ENCODE measurements around the gene MDC1.

DNA sequence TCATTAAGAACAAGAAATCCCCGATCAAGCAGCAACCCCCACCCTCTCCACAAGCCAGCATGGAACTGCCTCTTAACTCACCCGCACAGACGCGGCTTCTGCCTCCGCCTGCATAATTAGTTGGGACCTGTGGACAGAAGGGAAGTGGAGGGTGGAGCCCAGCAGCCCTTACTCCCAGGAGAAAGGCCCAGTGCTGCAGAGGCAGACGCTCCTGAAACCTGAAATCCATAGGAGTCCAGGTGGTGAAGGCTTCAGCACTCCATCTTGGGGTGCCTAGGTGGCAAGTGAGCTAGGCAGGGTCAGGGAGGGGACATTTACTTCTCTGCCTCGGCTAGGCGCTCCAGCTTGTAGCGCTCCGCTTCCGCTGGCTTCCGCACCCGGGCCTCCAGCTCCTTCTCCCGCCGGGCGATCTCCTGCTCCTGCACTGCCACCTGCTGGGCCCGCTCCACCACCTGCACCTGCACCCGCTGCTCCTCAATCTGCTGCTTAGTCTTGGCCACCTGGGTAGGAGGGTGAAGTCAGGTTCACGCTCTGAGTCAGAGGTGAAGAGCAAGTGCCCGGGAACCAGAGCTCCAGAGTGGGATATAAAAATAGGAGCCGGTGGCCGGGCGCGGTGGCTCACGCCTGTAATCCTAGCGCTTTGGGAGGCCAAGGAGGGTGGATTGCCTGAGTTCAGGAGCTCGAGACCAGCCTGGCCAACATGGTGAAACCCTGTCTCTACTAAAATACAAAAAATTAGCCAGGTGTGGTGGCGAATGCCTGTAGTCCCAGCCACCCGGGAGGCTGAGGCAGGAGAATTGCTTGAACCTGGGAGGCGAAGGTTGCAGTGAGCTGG lies 13.7 kb upstream of the MDC1 start:
- TF ChIP-seq CTCF (IDR thresholded peaks at IDR 0.05) (peak; percentile 51), GABPA (IDR thresholded peaks at IDR 0.05; ENCODE audit: low read depth) (no peak), EZH2phosphoT487 (IDR thresholded peaks at IDR 0.05; ENCODE audit: borderline replicate concordance, low read depth) (no peak), SIN3A (IDR thresholded peaks at IDR 0.05; ENCODE audit: borderline replicate concordance, low read depth, low read length) (no peak), RCOR1 (IDR thresholded peaks at IDR 0.05; ENCODE audit: low read length) (no peak), POLR2AphosphoS5 (IDR thresholded peaks at IDR 0.05; ENCODE audit: low read depth, low read length) (no peak), RFX5 (IDR thresholded peaks at IDR 0.05; ENCODE audit: low read length) (no peak), JUND (IDR thresholded peaks at IDR 0.05) (no peak), MXI1 (IDR thresholded peaks at IDR 0.05; ENCODE audit: low read depth, low read length) (no peak), PBX3 (IDR thresholded peaks at IDR 0.05) (no peak), NFIC (IDR thresholded peaks at IDR 0.05; ENCODE audit: borderline replicate concordance) (no peak), CHD2 (IDR thresholded peaks at IDR 0.05; ENCODE audit: low read length, partially characterized antibody) (no peak)
- TF ChIP-seq, protein P1, sequence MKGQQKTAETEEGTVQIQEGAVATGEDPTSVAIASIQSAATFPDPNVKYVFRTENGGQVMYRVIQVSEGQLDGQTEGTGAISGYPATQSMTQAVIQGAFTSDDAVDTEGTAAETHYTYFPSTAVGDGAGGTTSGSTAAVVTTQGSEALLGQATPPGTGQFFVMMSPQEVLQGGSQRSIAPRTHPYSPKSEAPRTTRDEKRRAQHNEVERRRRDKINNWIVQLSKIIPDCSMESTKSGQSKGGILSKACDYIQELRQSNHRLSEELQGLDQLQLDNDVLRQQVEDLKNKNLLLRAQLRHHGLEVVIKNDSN (IDR thresholded peaks at IDR 0.05; ENCODE audit: borderline replicate concordance, low read depth), result no peak
- TF ChIP-seq, protein P2, sequence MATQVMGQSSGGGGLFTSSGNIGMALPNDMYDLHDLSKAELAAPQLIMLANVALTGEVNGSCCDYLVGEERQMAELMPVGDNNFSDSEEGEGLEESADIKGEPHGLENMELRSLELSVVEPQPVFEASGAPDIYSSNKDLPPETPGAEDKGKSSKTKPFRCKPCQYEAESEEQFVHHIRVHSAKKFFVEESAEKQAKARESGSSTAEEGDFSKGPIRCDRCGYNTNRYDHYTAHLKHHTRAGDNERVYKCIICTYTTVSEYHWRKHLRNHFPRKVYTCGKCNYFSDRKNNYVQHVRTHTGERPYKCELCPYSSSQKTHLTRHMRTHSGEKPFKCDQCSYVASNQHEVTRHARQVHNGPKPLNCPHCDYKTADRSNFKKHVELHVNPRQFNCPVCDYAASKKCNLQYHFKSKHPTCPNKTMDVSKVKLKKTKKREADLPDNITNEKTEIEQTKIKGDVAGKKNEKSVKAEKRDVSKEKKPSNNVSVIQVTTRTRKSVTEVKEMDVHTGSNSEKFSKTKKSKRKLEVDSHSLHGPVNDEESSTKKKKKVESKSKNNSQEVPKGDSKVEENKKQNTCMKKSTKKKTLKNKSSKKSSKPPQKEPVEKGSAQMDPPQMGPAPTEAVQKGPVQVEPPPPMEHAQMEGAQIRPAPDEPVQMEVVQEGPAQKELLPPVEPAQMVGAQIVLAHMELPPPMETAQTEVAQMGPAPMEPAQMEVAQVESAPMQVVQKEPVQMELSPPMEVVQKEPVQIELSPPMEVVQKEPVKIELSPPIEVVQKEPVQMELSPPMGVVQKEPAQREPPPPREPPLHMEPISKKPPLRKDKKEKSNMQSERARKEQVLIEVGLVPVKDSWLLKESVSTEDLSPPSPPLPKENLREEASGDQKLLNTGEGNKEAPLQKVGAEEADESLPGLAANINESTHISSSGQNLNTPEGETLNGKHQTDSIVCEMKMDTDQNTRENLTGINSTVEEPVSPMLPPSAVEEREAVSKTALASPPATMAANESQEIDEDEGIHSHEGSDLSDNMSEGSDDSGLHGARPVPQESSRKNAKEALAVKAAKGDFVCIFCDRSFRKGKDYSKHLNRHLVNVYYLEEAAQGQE (IDR thresholded peaks at IDR 0.05; ENCODE audit: low read depth, low read length), result no peak

All from SK-N-SH (cell line).